IPS-NIHi7 (cell line): ENCODE results near the gene SCYL2.
"Not testable (repeated sequence)": the region's sequence is repeated elsewhere in the genome, so short reads cannot be mapped to it uniquely, and the experiment has no call there.

Experiments used
- DNase-seq: peaks from one replicate; pipeline ENCODE4 v3.0.0; 2012; ENCODE audit warnings: mixed read lengths; ENCODE audit errors: extremely low spot score

The SCYL2 gene

GRCh38 chr12:100266835-100267602, at the start of gene SCYL2, which contains the start of gene DEPDC4:
Gene SCYL2 (plus strand): TSS chr12:100267177. CDS start chr12:100282971, 15,794 bp downstream.
Gene DEPDC4 (minus strand): TSS chr12:100267079. CDS start chr12:100267076, 3 bp downstream.
- peak; percentile 95 for DNase-seq

GRCh38 chr12:100219328-100220109, 47.5 kb upstream of the SCYL2 start:
- DNase-seq = no peak

- DNase-seq = no peak
These were observed 45.5 kb upstream of the SCYL2 start for GRCh38 chr12:100221523-100221922.

GRCh38 chr12:100222173-100222572, 44.8 kb upstream of the SCYL2 start:
- not testable (repeated sequence) for DNase-seq

- no peak for DNase-seq
These were observed 41.5 kb upstream of the SCYL2 start for GRCh38 chr12:100225491-100225890.

- DNase-seq = peak; percentile 17
These were observed 37.8 kb upstream of the SCYL2 start for GRCh38 chr12:100229036-100229635.

- no peak for DNase-seq
These were observed 37.1 kb upstream of the SCYL2 start for GRCh38 chr12:100229876-100230275.

GRCh38 chr12:100231873-100232272, 35.1 kb upstream of the SCYL2 start:
- not testable (repeated sequence) for DNase-seq

GRCh38 chr12:100234166-100234565, 32.8 kb upstream of the SCYL2 start:
- DNase-seq = no peak

GRCh38 chr12:100234591-100235304, 32.2 kb upstream of the SCYL2 start:
- DNase-seq = peak; percentile 31

- no peak for DNase-seq
These were observed 28.2 kb upstream of the SCYL2 start for GRCh38 chr12:100238801-100239200.

- no peak for DNase-seq
These were observed 27.4 kb upstream of the SCYL2 start for GRCh38 chr12:100239589-100239988.

- DNase-seq = no peak
These were observed 23.8 kb upstream of the SCYL2 start for GRCh38 chr12:100243137-100243536.

- DNase-seq = no peak
These were observed 19.2 kb upstream of the SCYL2 start for GRCh38 chr12:100247765-100248164.

- DNase-seq = no peak
These were observed 18.1 kb upstream of the SCYL2 start for GRCh38 chr12:100248886-100249285.

GRCh38 chr12:100249941-100250340, 17.0 kb upstream of the SCYL2 start:
- DNase-seq = no peak

GRCh38 chr12:100251917-100252316, 15.1 kb upstream of the SCYL2 start:
- no peak for DNase-seq

- DNase-seq = no peak
These were observed 13.5 kb upstream of the SCYL2 start for GRCh38 chr12:100253437-100253836.

- DNase-seq = no peak
These were observed 12.1 kb upstream of the SCYL2 start for GRCh38 chr12:100254876-100255275.

GRCh38 chr12:100258127-100258526, 8.8 kb upstream of the SCYL2 start:
- no peak for DNase-seq

- DNase-seq = no peak
These were observed 3.8 kb upstream of the SCYL2 start for GRCh38 chr12:100263131-100263530.

GRCh38 chr12:100265107-100265506, 1.9 kb upstream of the SCYL2 start:
- not testable (repeated sequence) for DNase-seq
